Activated T-helper 1 cell treated with Interleukin-2 at 50 U/mL for 16 hours (primary cell): ENCODE measurements around the gene COL28A1.

Experiments used
- DNase-seq: peaks from one replicate; pipeline ENCODE4 v3.0.0-alpha.2; 2020; ENCODE audit warnings: low read depth

Gene COL28A1

GRCh38 chr7:7331523-7331922 lies 204.2 kb downstream of the COL28A1 start:
- DNase-seq = no peak

- DNase-seq = no peak
Measured at GRCh38 chr7:7330997-7331396, 204.7 kb downstream of the COL28A1 start.

DNA sequence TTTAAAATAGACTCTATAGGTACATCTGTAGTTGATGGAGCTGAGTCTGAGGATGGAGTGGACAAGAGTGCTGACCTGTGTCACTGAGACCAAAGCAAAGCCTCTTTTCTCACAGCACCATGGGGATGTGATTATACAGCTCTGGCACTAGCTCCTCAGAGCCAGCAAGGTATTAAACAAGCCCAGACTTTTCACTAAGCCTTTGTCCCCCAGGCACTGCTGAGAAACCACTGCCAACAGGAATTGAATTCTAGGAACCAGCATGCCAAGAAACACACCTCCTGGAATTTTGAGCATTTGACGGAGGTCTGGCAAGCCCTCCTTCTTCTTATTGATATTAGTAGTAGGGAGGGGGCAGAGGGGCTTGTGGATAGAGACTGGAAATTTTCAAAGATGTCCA lies 206.3 kb downstream of the COL28A1 start:
- DNase-seq = no peak

- DNase-seq = no peak
Measured at GRCh38 chr7:7327423-7327822, 208.2 kb downstream of the COL28A1 start.

- DNase-seq = no peak
Measured at GRCh38 chr7:7324698-7325097, 211.0 kb downstream of the COL28A1 start.

DNA sequence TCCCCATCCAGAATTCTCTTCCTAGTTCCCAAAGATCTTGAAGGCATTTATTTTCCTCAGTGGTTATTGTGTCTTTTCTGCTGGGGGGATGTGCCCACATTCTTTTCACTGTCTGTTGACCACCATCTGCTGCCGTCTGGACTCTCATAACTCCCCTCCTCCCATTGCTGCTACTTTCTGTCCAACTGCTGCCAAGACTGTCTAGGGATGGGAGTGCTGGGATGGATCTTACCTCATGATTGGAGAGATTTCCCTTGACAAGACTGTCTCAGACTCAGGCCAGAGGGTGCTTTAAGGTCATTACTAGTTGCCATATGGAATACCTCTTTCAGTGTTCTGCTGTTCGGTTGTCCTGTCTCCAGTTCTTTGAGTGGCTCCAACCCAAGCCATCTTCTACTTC lies 211.8 kb downstream of the COL28A1 start:
- no peak for DNase-seq

GRCh38 chr7:7323352-7323751 lies 212.3 kb downstream of the COL28A1 start:
- DNase-seq = no peak

DNA sequence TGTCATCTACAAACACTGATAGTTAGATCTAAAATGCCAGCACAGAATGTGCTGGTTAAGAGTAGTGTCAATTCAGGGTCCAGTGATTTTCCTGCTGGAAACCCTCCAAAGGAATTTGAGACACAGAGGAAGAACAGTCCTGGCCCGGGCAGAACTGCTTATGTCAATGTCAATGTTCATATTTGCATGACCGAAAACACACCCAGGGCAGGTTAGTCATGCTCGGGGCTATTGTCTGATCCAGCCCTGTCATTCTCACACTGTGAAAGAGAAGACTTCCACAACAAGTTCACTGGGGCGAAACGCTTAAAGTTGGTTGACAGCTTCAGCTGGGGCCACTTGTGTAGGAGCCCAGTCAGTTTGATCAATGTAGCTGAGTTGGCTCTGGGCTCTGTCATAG lies 214.0 kb downstream of the COL28A1 start:
- DNase-seq = no peak

- DNase-seq = no peak
Measured at GRCh38 chr7:7318601-7319000, 217.1 kb downstream of the COL28A1 start.

- DNase-seq = no peak
Measured at GRCh38 chr7:7317850-7318249, 217.8 kb downstream of the COL28A1 start.

GRCh38 chr7:7315851-7316250 lies 219.8 kb downstream of the COL28A1 start:
- DNase-seq = no peak

DNA sequence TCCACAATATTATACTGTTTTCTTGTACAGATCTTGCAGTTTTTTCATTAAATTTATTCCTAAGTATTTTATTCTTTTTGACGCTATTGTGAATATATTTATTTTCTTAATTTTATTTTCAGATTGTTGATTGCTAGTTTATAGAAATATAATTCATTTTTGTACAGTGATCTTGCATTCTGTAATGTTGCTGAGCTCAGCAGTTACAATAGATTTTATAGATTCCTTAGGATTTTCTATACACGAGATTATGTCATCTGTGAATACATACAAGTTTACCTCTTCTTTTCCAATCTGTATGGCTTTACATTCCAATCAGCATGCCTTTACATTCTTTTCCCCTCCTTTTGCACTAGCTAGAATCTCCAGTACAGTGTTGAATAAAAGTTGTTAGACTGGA lies 223.3 kb downstream of the COL28A1 start:
- DNase-seq = no peak

DNA sequence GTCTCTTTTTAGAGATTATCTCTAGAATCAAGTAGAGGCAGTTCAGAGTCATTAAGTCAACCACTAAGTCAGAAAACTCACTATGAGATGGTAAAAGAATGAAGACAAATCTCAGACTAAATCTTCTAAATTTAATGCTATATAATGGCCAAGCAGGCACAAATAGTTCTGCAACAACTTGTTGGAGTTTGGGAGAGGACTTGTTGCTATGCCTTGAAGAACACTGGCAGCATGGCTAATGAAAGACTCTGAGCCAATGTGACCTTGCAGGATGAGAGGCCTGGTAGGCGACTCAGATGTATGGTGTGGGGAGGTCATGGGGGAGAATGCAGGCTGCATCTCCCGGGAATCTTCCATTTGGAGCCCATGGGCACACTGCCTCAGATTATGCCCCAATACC lies 224.7 kb downstream of the COL28A1 start:
- DNase-seq = no peak

- no peak for DNase-seq
Measured at GRCh38 chr7:7309203-7309602, 226.5 kb downstream of the COL28A1 start.
